HEK293 (cell line): Measurements from ENCODE around the gene DZIP1L.

Experiments
- CTCF ChIA-PET: fragments of 350-600 bp; formaldehyde crosslinking; extraction: SDS; loops from one replicate; lab custom pipeline; 2021; ENCODE audit warnings: antibody characterized with exemption; lab: Yijun Ruan, JAX
- POLR2A ChIA-PET: fragments of 300-600 bp; formaldehyde crosslinking; extraction: SDS; loops from one replicate; lab custom pipeline; 2020; ENCODE audit warnings: antibody characterized with exemption, inconsistent platforms; lab: Yijun Ruan, JAX
- H3K27ac ChIP-seq: fragments of 200-500 bp; sonication (Bioruptor generic); 2 replicates; pipeline ENCODE4 v1.5.1; 2014; ENCODE audit warnings: low read depth, low read length, control low read depth, inconsistent platforms; ENCODE audit errors: extremely low read depth
- H3K36me3 ChIP-seq, 2 experiments: fragments of 200-500 bp in 1 of 2; sonication (Bioruptor generic) in 1 of 2; 1 replicate in 1 of 2; 2 replicates in 1 of 2; pipeline ENCODE4 v1.5.1; 2014 to 2017; ENCODE audit warnings: inconsistent platforms in 2 of 2, low read length in 2 of 2; ENCODE audit not compliant: control insufficient read depth in 2 of 2, insufficient read depth in 1 of 2
- H3K4me1 ChIP-seq: fragments of 200-500 bp; sonication (Bioruptor generic); 2 replicates; pipeline ENCODE4 v1.5.1; 2014; ENCODE audit warnings: mild to moderate bottlenecking, low read length, inconsistent platforms; ENCODE audit not compliant: control insufficient read depth, insufficient read depth
- H3K4me3 ChIP-seq: 2 replicates; pipeline ENCODE4 v1.5.1; 2011; ENCODE audit warnings: low read depth, mild to moderate bottlenecking, control low read depth, low read length, moderate library complexity
- H3K9me3 ChIP-seq: fragments of 200-500 bp; sonication (Bioruptor generic); 2 replicates; pipeline ENCODE4 v1.5.1; 2014; ENCODE audit warnings: low read depth, low read length, inconsistent platforms; ENCODE audit not compliant: control insufficient read depth, insufficient read depth
- BCL11A ChIP-seq: fragments of 450-650 bp; formaldehyde crosslinking; IDR thresholded peaks from 2 replicates; pipeline ENCODE4 v1.5.1; 2016; ENCODE audit warnings: low read depth, missing biosample characterization, missing genetic modification characterization
- BCL6B ChIP-seq: fragments of 450-650 bp; formaldehyde crosslinking; IDR thresholded peaks from 2 replicates; pipeline ENCODE4 v1.5.1; 2017; ENCODE audit warnings: missing biosample characterization, missing genetic modification characterization
- ELK4 ChIP-seq: IDR thresholded peaks from 2 replicates; pipeline ENCODE4 v1.6.1; 2011; ENCODE audit warnings: mild to moderate bottlenecking, low read depth, low read length, borderline replicate concordance
- GLIS1 ChIP-seq: fragments of 450-650 bp; formaldehyde crosslinking; IDR thresholded peaks from 2 replicates; pipeline ENCODE4 v1.5.1; 2016; ENCODE audit warnings: missing biosample characterization, missing genetic modification characterization
- KLF7 ChIP-seq: fragments of 450-650 bp; formaldehyde crosslinking; IDR thresholded peaks from 2 replicates; pipeline ENCODE4 v1.5.1; 2016; ENCODE audit warnings: missing biosample characterization, missing genetic modification characterization, borderline replicate concordance
- OSR2 ChIP-seq: fragments of 450-650 bp; formaldehyde crosslinking; IDR thresholded peaks from 2 replicates; pipeline ENCODE4 v1.5.1; 2016; ENCODE audit warnings: missing biosample characterization, missing genetic modification characterization
- OVOL3 ChIP-seq: fragments of 450-650 bp; formaldehyde crosslinking; IDR thresholded peaks from 2 replicates; pipeline ENCODE4 v1.5.1; 2016; ENCODE audit warnings: missing biosample characterization, missing genetic modification characterization
- RBAK ChIP-seq: fragments of 450-650 bp; formaldehyde crosslinking; IDR thresholded peaks from 2 replicates; pipeline ENCODE4 v1.5.1; 2016; ENCODE audit warnings: missing biosample characterization, missing genetic modification characterization
- SP2 ChIP-seq: fragments of 450-650 bp; formaldehyde crosslinking; IDR thresholded peaks from 2 replicates; pipeline ENCODE4 v1.5.1; 2016; ENCODE audit warnings: missing biosample characterization, missing genetic modification characterization
- SP3 ChIP-seq: fragments of 450-650 bp; formaldehyde crosslinking; IDR thresholded peaks from 2 replicates; pipeline ENCODE4 v1.5.1; 2016; ENCODE audit warnings: missing biosample characterization, missing genetic modification characterization
- TCF7L2 ChIP-seq: IDR thresholded peaks from 2 replicates; pipeline ENCODE4 v1.6.1; 2011; ENCODE audit warnings: low read depth, mild to moderate bottlenecking, inconsistent platforms, low read length, moderate library complexity, borderline replicate concordance
- ZBTB11 ChIP-seq: fragments of 450-650 bp; formaldehyde crosslinking; conservative IDR thresholded peaks from 2 replicates; pipeline ENCODE4 v1.5.1; 2016; ENCODE audit warnings: low read depth, missing biosample characterization, missing genetic modification characterization
- ZBTB48 ChIP-seq: fragments of 450-650 bp; formaldehyde crosslinking; IDR thresholded peaks from 2 replicates; pipeline ENCODE4 v1.5.1; 2016; ENCODE audit warnings: missing biosample characterization, missing genetic modification characterization
- ZBTB6 ChIP-seq: fragments of 450-650 bp; formaldehyde crosslinking; IDR thresholded peaks from 2 replicates; pipeline ENCODE4 v1.5.1; 2017; ENCODE audit warnings: missing biosample characterization, missing genetic modification characterization
- ZBTB7A ChIP-seq: fragments of 450-650 bp; formaldehyde crosslinking; IDR thresholded peaks from 2 replicates; pipeline ENCODE4 v1.5.1; 2016; ENCODE audit warnings: low read depth, missing biosample characterization, missing genetic modification characterization
- ZNF155 ChIP-seq: fragments of 450-650 bp; formaldehyde crosslinking; IDR thresholded peaks from 2 replicates; pipeline ENCODE4 v1.5.1; 2016; ENCODE audit warnings: missing biosample characterization, missing genetic modification characterization
- ZNF169 ChIP-seq: fragments of 450-650 bp; formaldehyde crosslinking; IDR thresholded peaks from 2 replicates; pipeline ENCODE4 v1.5.1; 2016; ENCODE audit warnings: missing biosample characterization, missing genetic modification characterization
- ZNF221 ChIP-seq: fragments of 450-650 bp; formaldehyde crosslinking; IDR thresholded peaks from 2 replicates; pipeline ENCODE4 v1.5.1; 2017; ENCODE audit warnings: missing biosample characterization, missing genetic modification characterization, borderline replicate concordance
- ZNF302 ChIP-seq: fragments of 450-650 bp; formaldehyde crosslinking; IDR thresholded peaks from 2 replicates; pipeline ENCODE4 v1.5.1; 2016; ENCODE audit warnings: missing biosample characterization, missing genetic modification characterization, low read depth
- ZNF324 ChIP-seq: fragments of 450-650 bp; formaldehyde crosslinking; IDR thresholded peaks from 2 replicates; pipeline ENCODE4 v1.5.1; 2016; ENCODE audit warnings: missing biosample characterization, missing genetic modification characterization
- ZNF366 ChIP-seq: fragments of 450-650 bp; formaldehyde crosslinking; conservative IDR thresholded peaks from 2 replicates; pipeline ENCODE4 v1.5.1; 2016; ENCODE audit warnings: missing biosample characterization, missing genetic modification characterization
- ZNF37A ChIP-seq: fragments of 450-650 bp; IDR thresholded peaks from 2 replicates; pipeline ENCODE4 v1.5.1; 2018; ENCODE audit warnings: missing biosample characterization, missing genetic modification characterization
- ZNF394 ChIP-seq: fragments of 450-650 bp; formaldehyde crosslinking; IDR thresholded peaks from 2 replicates; pipeline ENCODE4 v1.5.1; 2016; ENCODE audit warnings: missing biosample characterization, missing genetic modification characterization, mild to moderate bottlenecking, moderate library complexity, borderline replicate concordance
- ZNF416 ChIP-seq: fragments of 450-650 bp; formaldehyde crosslinking; IDR thresholded peaks from 2 replicates; pipeline ENCODE4 v1.5.1; 2016; ENCODE audit warnings: missing biosample characterization, missing genetic modification characterization
- ZNF423 ChIP-seq: fragments of 450-650 bp; formaldehyde crosslinking; IDR thresholded peaks from 2 replicates; pipeline ENCODE4 v1.5.1; 2016; ENCODE audit warnings: missing biosample characterization, missing genetic modification characterization
- ZNF48 ChIP-seq: fragments of 450-650 bp; formaldehyde crosslinking; IDR thresholded peaks from 2 replicates; pipeline ENCODE4 v1.5.1; 2016; ENCODE audit warnings: missing biosample characterization, missing genetic modification characterization
- ZNF654 ChIP-seq: fragments of 450-650 bp; formaldehyde crosslinking; IDR thresholded peaks from 2 replicates; pipeline ENCODE4 v1.5.1; 2016; ENCODE audit warnings: low read depth, missing biosample characterization, missing genetic modification characterization
- ZNF677 ChIP-seq: fragments of 450-650 bp; IDR thresholded peaks from 2 replicates; pipeline ENCODE4 v1.5.0; 2018; ENCODE audit warnings: missing biosample characterization, mild to moderate bottlenecking, missing genetic modification characterization, moderate library complexity
- ZSCAN30 ChIP-seq: fragments of 450-650 bp; IDR thresholded peaks from 2 replicates; pipeline ENCODE4 v1.5.1; 2018; ENCODE audit warnings: missing biosample characterization, mild to moderate bottlenecking, missing genetic modification characterization, moderate library complexity
- TF ChIP-seq, protein P1 (sequence below): fragments of 450-650 bp; formaldehyde crosslinking; IDR thresholded peaks from 2 replicates; pipeline ENCODE4 v1.5.1; 2017; ENCODE audit warnings: missing biosample characterization, missing genetic modification characterization

DZIP1L gene

DNA sequence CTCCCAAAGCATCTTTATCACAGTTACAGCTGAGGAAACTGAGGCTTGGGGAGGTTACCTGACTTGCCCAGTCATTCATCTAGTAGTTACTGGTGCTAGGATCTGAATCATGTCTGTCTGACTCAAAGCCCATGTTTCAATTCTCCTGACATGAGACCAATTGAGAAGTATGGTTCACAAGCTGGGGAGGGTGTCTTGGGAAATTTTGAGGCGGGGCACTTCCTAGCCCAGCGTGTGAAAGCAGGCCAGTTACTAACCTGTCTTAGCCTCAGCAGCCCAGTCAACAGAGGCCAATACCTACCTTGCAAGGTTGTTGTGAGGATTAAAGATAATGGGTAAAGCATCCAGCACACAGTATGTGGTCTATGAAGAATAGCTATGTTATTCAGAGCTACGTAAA, 68.5 kb downstream of the DZIP1L start:
- Histone ChIP-seq H3K4me1 (no peaks in the 10 kb centered on the region), H3K36me3 (peaks cover 0 to 30% of the 10 kb centered on the region in 2 experiments; a peak in 2 of 3 replicates), H3K27ac (no peak overlapping the region), H3K9me3 (no peaks in the 10 kb centered on the region)
- TF ChIP-seq ZNF416 (tag by site-specific recombination) (no peak), GLIS1 (no peak), ZNF302 (tag by site-specific recombination) (no peak), ZNF366 (no peak), SP3 (tag by site-specific recombination) (no peak), BCL11A (no peak), SP2 (no peak), ZNF221 (no peak), OVOL3 (tag by site-specific recombination) (no peak), ZNF324 (tag by site-specific recombination) (no peak), RBAK (tag by site-specific recombination) (no peak), ZNF155 (tag by site-specific recombination) (no peak), ZNF677 (tag by site-specific recombination) (no peak), ZNF394 (tag by site-specific recombination) (no peak), ZBTB11 (tag by site-specific recombination) (no peak), ZBTB6 (tag by site-specific recombination) (no peak), ZSCAN30 (tag by site-specific recombination) (no peak), ZNF423 (no peak)
- TF ChIP-seq, protein P1, sequence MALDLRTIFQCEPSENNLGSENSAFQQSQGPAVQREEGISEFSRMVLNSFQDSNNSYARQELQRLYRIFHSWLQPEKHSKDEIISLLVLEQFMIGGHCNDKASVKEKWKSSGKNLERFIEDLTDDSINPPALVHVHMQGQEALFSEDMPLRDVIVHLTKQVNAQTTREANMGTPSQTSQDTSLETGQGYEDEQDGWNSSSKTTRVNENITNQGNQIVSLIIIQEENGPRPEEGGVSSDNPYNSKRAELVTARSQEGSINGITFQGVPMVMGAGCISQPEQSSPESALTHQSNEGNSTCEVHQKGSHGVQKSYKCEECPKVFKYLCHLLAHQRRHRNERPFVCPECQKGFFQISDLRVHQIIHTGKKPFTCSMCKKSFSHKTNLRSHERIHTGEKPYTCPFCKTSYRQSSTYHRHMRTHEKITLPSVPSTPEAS (tag by site-specific recombination), result no peak
- TF ChIP-seq, all 188 proteins: peak for 0
- POLR2A ChIA-PET, result no interaction called here
- CTCF ChIA-PET, result interaction anchor here (1.7 kb wide), 1 partner anchor 76 kb away, joined by 4 read pairs; no protein-coding TSS in a partner anchor
- no peak overlapping the region for H3K4me3 ChIP-seq

GRCh38 chr3:138046085-138046484, 69.3 kb downstream of the DZIP1L start:
- no peaks in the 10 kb centered on the region for H3K4me1 ChIP-seq
- POLR2A ChIA-PET, result no interaction called here
- CTCF ChIA-PET, result no interaction called here
- H3K4me3 ChIP-seq, result no peak overlapping the region
- no peaks in the 10 kb centered on the region for H3K9me3 ChIP-seq
- no peak overlapping the region for H3K27ac ChIP-seq
- peaks cover 0 to 28% of the 10 kb centered on the region in 2 experiments; a peak in 2 of 3 replicates for H3K36me3 ChIP-seq
- no peak for TF ChIP-seq TCF7L2
- TF ChIP-seq ELK4, result no peak
- TF ChIP-seq KLF7, result no peak
- no peak for TF ChIP-seq ZNF48 (tag by site-specific recombination)
- TF ChIP-seq ZBTB48 (tag by site-specific recombination), result no peak
- no peak for TF ChIP-seq ZNF169 (tag by site-specific recombination)
- no peak for TF ChIP-seq ZBTB7A
- TF ChIP-seq ZNF654, result no peak
- TF ChIP-seq ZNF37A (tag by site-specific recombination), result no peak
- TF ChIP-seq OSR2, result no peak
- no peak for TF ChIP-seq BCL6B (tag by site-specific recombination)
